Activated naive CD4-positive, alpha-beta T cell treated with anti-CD3 and anti-CD28 coated beads, Interleukin-2, amount 50 U/mL, for 16 hours (primary cell): ENCODE results near the gene ATE1.

Experiments used
- DNase-seq: peaks from one replicate; pipeline ENCODE4 v3.0.0-alpha.2; 2020

ATE1 gene

GRCh38 chr10:121864653-121865052 is 63.2 kb downstream of the ATE1 start:
- no peak for DNase-seq

GRCh38 chr10:121864168-121864567 is 63.7 kb downstream of the ATE1 start:
- no peak for DNase-seq

GRCh38 chr10:121862649-121863048 is 65.2 kb downstream of the ATE1 start:
- no peak for DNase-seq

GRCh38 chr10:121862042-121862441 is 65.8 kb downstream of the ATE1 start:
- no peak for DNase-seq

- no peak for DNase-seq
These were observed 67.0 kb downstream of the ATE1 start for GRCh38 chr10:121860810-121861209.

GRCh38 chr10:121854809-121855445 is 72.9 kb downstream of the ATE1 start:
- no peak for DNase-seq

- DNase-seq, result no peak
These were observed 73.9 kb downstream of the ATE1 start for GRCh38 chr10:121853950-121854349.

GRCh38 chr10:121851786-121852185 is 76.0 kb downstream of the ATE1 start:
- DNase-seq, result no peak

- no peak for DNase-seq
These were observed 79.7 kb downstream of the ATE1 start for GRCh38 chr10:121848082-121848481.

- no peak for DNase-seq
These were observed 81.3 kb downstream of the ATE1 start for GRCh38 chr10:121846555-121846954.

GRCh38 chr10:121845044-121845784 is 82.6 kb downstream of the ATE1 start:
- no peak for DNase-seq

- DNase-seq, result no peak
These were observed 83.3 kb downstream of the ATE1 start for GRCh38 chr10:121844537-121844936.

- no peak for DNase-seq
These were observed 84.5 kb downstream of the ATE1 start for GRCh38 chr10:121843379-121843778.

GRCh38 chr10:121841862-121842261 is 86.0 kb downstream of the ATE1 start:
- DNase-seq, result no peak

GRCh38 chr10:121838931-121839330 is 88.9 kb downstream of the ATE1 start:
- DNase-seq, result no peak

- no peak for DNase-seq
These were observed 89.7 kb downstream of the ATE1 start for GRCh38 chr10:121838149-121838548.

- DNase-seq, result no peak
These were observed 91.7 kb downstream of the ATE1 start for GRCh38 chr10:121836171-121836570.

GRCh38 chr10:121835376-121835775 is 92.5 kb downstream of the ATE1 start:
- DNase-seq, result no peak

GRCh38 chr10:121834757-121835156 is 93.1 kb downstream of the ATE1 start:
- no peak for DNase-seq

- no peak for DNase-seq
These were observed 94.4 kb downstream of the ATE1 start for GRCh38 chr10:121833387-121833786.

- no peak for DNase-seq
These were observed 95.2 kb downstream of the ATE1 start for GRCh38 chr10:121832647-121833046.

GRCh38 chr10:121831777-121832176 is 96.1 kb downstream of the ATE1 start:
- no peak for DNase-seq

GRCh38 chr10:121831237-121831636 is 96.6 kb downstream of the ATE1 start:
- no peak for DNase-seq

GRCh38 chr10:121830101-121830500 is 97.7 kb downstream of the ATE1 start:
- DNase-seq, result no peak

GRCh38 chr10:121828045-121828444 is 99.8 kb downstream of the ATE1 start:
- no peak for DNase-seq
